BLaER1 treated with 17β-estradiol and CSF1 and Interleukin-3, amounts not matched to agents 10 nM and 100 nM (cell line): ENCODE measurements around the gene NFATC4.

Experiments
- H3K27ac ChIP-seq, 11 experiments: shearing (Covaris generic); formaldehyde crosslinking; 2 replicates each; pipeline ENCODE4 v1.8.1; 2022
- H3K27me3 ChIP-seq, 11 experiments: shearing (Covaris generic); formaldehyde crosslinking; 2 replicates each; pipeline ENCODE4 v1.8.1; 2022
- H3K36me3 ChIP-seq, 11 experiments: shearing (Covaris generic); formaldehyde crosslinking; 2 replicates each; pipeline ENCODE4 v1.8.1; 2022
- H3K4me1 ChIP-seq, 10 experiments: shearing (Covaris generic); formaldehyde crosslinking; 2 replicates each; pipeline ENCODE4 v1.8.1; 2022
- H3K4me2 ChIP-seq, 11 experiments: shearing (Covaris generic); formaldehyde crosslinking; 2 replicates each; pipeline ENCODE4 v1.8.1; 2022
- H3K4me3 ChIP-seq, 10 experiments: shearing (Covaris generic); formaldehyde crosslinking; 2 replicates each; pipeline ENCODE4 v1.8.1; 2022
- H3K9ac ChIP-seq, 11 experiments: shearing (Covaris generic); formaldehyde crosslinking; 2 replicates each; pipeline ENCODE4 v1.8.1; 2022
- H3K9me3 ChIP-seq, 11 experiments: shearing (Covaris generic); formaldehyde crosslinking; replicated peaks in 1 of 11; 2 replicates each; pipeline ENCODE4 v1.8.1; 2022
- H4K20me1 ChIP-seq, 11 experiments: shearing (Covaris generic); formaldehyde crosslinking; 2 replicates each; pipeline ENCODE4 v1.8.1; 2022
- Cebpa-rat ChIP-seq, 11 experiments: shearing (Covaris generic); IDR thresholded peaks; 2 replicates each; pipeline ENCODE4 v1.8.1; 2022

The NFATC4 gene

GRCh38 chr14:24392325-24393091 lies 24.5 kb downstream of the NFATC4 start:
- H3K4me1 ChIP-seq, result peaks cover 22 to 38% (median 32%) of the 10 kb centered on the region in 10 experiments
- no peak for TF ChIP-seq Cebpa-rat (IDR thresholded peaks at IDR 0.05)
- no peaks in the 10 kb centered on the region for H3K9me3 ChIP-seq
- H3K27me3 ChIP-seq, result no peaks in the 10 kb centered on the region
- no peaks in the 10 kb centered on the region for H3K36me3 ChIP-seq
- no peak overlapping the region for H3K9ac ChIP-seq
- H3K4me2 ChIP-seq, result no peak overlapping the region
- H3K27ac ChIP-seq, result no peak overlapping the region
- no peaks in the 10 kb centered on the region for H4K20me1 ChIP-seq
- H3K4me3 ChIP-seq, result no peak overlapping the region

GRCh38 chr14:24394275-24394674 lies 26.3 kb downstream of the NFATC4 start:
- H4K20me1 ChIP-seq, result no peaks in the 10 kb centered on the region
- H3K27ac ChIP-seq, result no peak overlapping the region
- no peaks in the 10 kb centered on the region for H3K36me3 ChIP-seq
- no peak for TF ChIP-seq Cebpa-rat (IDR thresholded peaks at IDR 0.05)
- H3K9ac ChIP-seq, result no peak overlapping the region
- no peaks in the 10 kb centered on the region for H3K9me3 ChIP-seq
- H3K4me3 ChIP-seq, result no peak overlapping the region
- no peak overlapping the region for H3K4me2 ChIP-seq
- H3K27me3 ChIP-seq, result no peaks in the 10 kb centered on the region
- peaks cover 34 to 51% (median 44%) of the 10 kb centered on the region in 10 experiments for H3K4me1 ChIP-seq

- TF ChIP-seq Cebpa-rat (IDR thresholded peaks at IDR 0.05), result no peak
- H3K4me2 ChIP-seq, result peak overlapping the region; percentile 37 to 77 (median 51)
- no peaks in the 10 kb centered on the region for H3K27me3 ChIP-seq
- H4K20me1 ChIP-seq, result no peaks in the 10 kb centered on the region
- no peaks in the 10 kb centered on the region for H3K9me3 ChIP-seq
- peak overlapping the region in 1 of 11 experiments; percentile 3; a peak in 1 of 22 replicates for H3K27ac ChIP-seq
- H3K36me3 ChIP-seq, result no peaks in the 10 kb centered on the region
- no peak overlapping the region for H3K4me3 ChIP-seq
- H3K4me1 ChIP-seq, result peaks cover 47 to 60% (median 53%) of the 10 kb centered on the region in 10 experiments
- H3K9ac ChIP-seq, result no peak overlapping the region
Measured at GRCh38 chr14:24395609-24396582, 27.9 kb downstream of the NFATC4 start.

- Histone ChIP-seq H3K9me3 (no peaks in the 10 kb centered on the region), H3K27ac (peak overlapping the region in 8 of 11 experiments; percentile 46 to 71 (median 64); a peak in 14 of 22 replicates), H3K27me3 (no peaks in the 10 kb centered on the region), H3K4me1 (peaks cover 55 to 71% (median 67%) of the 10 kb centered on the region in 10 experiments), H3K4me2 (peak overlapping the region; percentile 52 to 99 (median 78)), H4K20me1 (peaks cover 0 to 7% (median 0%) of the 10 kb centered on the region in 11 experiments; a peak in 3 of 22 replicates), H3K36me3 (peaks cover 0 to 4% (median 0%) of the 10 kb centered on the region in 11 experiments; a peak in 2 of 22 replicates), H3K4me3 (peak overlapping the region in 4 of 10 experiments; percentile 7 to 78 (median 45); a peak in 1 of 20 replicates), H3K9ac (peak overlapping the region in 8 of 11 experiments; percentile 29 to 80 (median 57); a peak in 14 of 22 replicates)
- TF ChIP-seq Cebpa-rat (IDR thresholded peaks at IDR 0.05), result no peak
Measured at GRCh38 chr14:24397639-24398292, 29.8 kb downstream of the NFATC4 start.

- Histone ChIP-seq H3K4me2 (peak overlapping the region; percentile 52 to 99 (median 78)), H3K4me3 (peak overlapping the region in 4 of 10 experiments; percentile 7 to 78 (median 45); a peak in 3 of 20 replicates), H3K9me3 (no peaks in the 10 kb centered on the region), H3K27ac (peak overlapping the region in 9 of 11 experiments; percentile 27 to 71 (median 64); a peak in 14 of 22 replicates), H3K27me3 (no peaks in the 10 kb centered on the region), H3K36me3 (peaks cover 0 to 9% (median 0%) of the 10 kb centered on the region in 11 experiments; a peak in 3 of 22 replicates), H4K20me1 (peaks cover 0 to 7% (median 0%) of the 10 kb centered on the region in 11 experiments; a peak in 3 of 22 replicates), H3K4me1 (peaks cover 55 to 74% (median 69%) of the 10 kb centered on the region in 10 experiments), H3K9ac (peak overlapping the region in 9 of 11 experiments; percentile 9 to 80 (median 48); a peak in 15 of 22 replicates)
- TF ChIP-seq Cebpa-rat (IDR thresholded peaks at IDR 0.05), result no peak
Measured at GRCh38 chr14:24398293-24398652, 30.3 kb downstream of the NFATC4 start.

- Histone ChIP-seq H3K36me3 (peaks cover 0 to 10% (median 0%) of the 10 kb centered on the region in 11 experiments; a peak in 3 of 22 replicates), H3K4me2 (peak within 1 kb of the TSS; percentile 92 to 99 (median 96)), H3K4me3 (peak within 1 kb of the TSS; percentile 49 to 78 (median 68)), H3K27me3 (no peaks in the 10 kb centered on the region), H3K9ac (peak within 1 kb of the TSS; percentile 67 to 80 (median 74)), H3K9me3 (no peaks in the 10 kb centered on the region), H3K4me1 (peaks cover 55 to 80% (median 72%) of the 10 kb centered on the region in 10 experiments), H3K27ac (peak within 1 kb of the TSS in 10 of 11 experiments; percentile 25 to 71 (median 63); a peak in 18 of 22 replicates), H4K20me1 (peaks cover 0 to 7% (median 0%) of the 10 kb centered on the region in 11 experiments; a peak in 3 of 22 replicates)
- TF ChIP-seq Cebpa-rat (IDR thresholded peaks at IDR 0.05), result no peak
Measured at GRCh38 chr14:24398653-24399446, 30.9 kb downstream of the NFATC4 start, which contains the start of gene NYNRIN. Gene NYNRIN, plus strand, starts transcription at chr14:24399003. Its CDS starts 244 bp downstream, at chr14:24399247.

- Histone ChIP-seq H3K36me3 (peaks cover 0 to 10% (median 0%) of the 10 kb centered on the region in 11 experiments; a peak in 7 of 22 replicates), H3K27ac (peak overlapping the region in 10 of 11 experiments; percentile 25 to 67 (median 60); a peak in 16 of 22 replicates), H3K4me3 (peak overlapping the region; percentile 49 to 78 (median 68)), H3K4me2 (peak overlapping the region; percentile 92 to 99 (median 96)), H3K27me3 (no peaks in the 10 kb centered on the region), H3K9me3 (no peaks in the 10 kb centered on the region), H4K20me1 (peaks cover 0 to 7% (median 0%) of the 10 kb centered on the region in 11 experiments; a peak in 3 of 22 replicates), H3K4me1 (peaks cover 55 to 83% (median 78%) of the 10 kb centered on the region in 10 experiments), H3K9ac (peak overlapping the region; percentile 67 to 80 (median 74); a peak in 21 of 22 replicates)
- TF ChIP-seq Cebpa-rat (IDR thresholded peaks at IDR 0.05), result no peak
Measured at GRCh38 chr14:24399447-24399822, 31.5 kb downstream of the NFATC4 start.
